ENCODE data around the gene MAP4K2.

The MAP4K2 gene

GRCh38 chr11:64754124-64754918, 48.7 kb downstream of the MAP4K2 start:
- no peak for DNase-seq (ENCODE audit: low read depth)

GRCh38 chr11:64753380-64754123, 49.5 kb downstream of the MAP4K2 start:
- DNase-seq (ENCODE audit: low read depth), result no peak

- no peak for DNase-seq (ENCODE audit: low read depth)
Measured at GRCh38 chr11:64753019-64753379, 50.0 kb downstream of the MAP4K2 start.

GRCh38 chr11:64752175-64752970, 50.6 kb downstream of the MAP4K2 start:
- DNase-seq (ENCODE audit: low read depth), result no peak

GRCh38 chr11:64751580-64751979, 51.4 kb downstream of the MAP4K2 start:
- DNase-seq (ENCODE audit: low read depth), result no peak

GRCh38 chr11:64751136-64751535, 51.9 kb downstream of the MAP4K2 start:
- DNase-seq (ENCODE audit: low read depth), result no peak

- no peak for DNase-seq (ENCODE audit: low read depth)
Measured at GRCh38 chr11:64750361-64751054, 52.5 kb downstream of the MAP4K2 start.

- no peak for DNase-seq (ENCODE audit: low read depth)
Measured at GRCh38 chr11:64747961-64748665, 54.9 kb downstream of the MAP4K2 start.

- DNase-seq (ENCODE audit: low read depth), result no peak
Measured at GRCh38 chr11:64746486-64746885, 56.5 kb downstream of the MAP4K2 start.

GRCh38 chr11:64745521-64746328, 57.3 kb downstream of the MAP4K2 start:
- DNase-seq (ENCODE audit: low read depth), result peak; percentile 67

- DNase-seq (ENCODE audit: low read depth), result peak; percentile 56
Measured at GRCh38 chr11:64745189-64745520, 57.9 kb downstream of the MAP4K2 start.

GRCh38 chr11:64744544-64745188, 58.3 kb downstream of the MAP4K2 start:
- DNase-seq (ENCODE audit: low read depth), result peak; percentile 39

- peak; percentile 67 for DNase-seq (ENCODE audit: low read depth)
Measured at GRCh38 chr11:64743591-64744543, 59.1 kb downstream of the MAP4K2 start, which contains the start of gene RASGRP2. RASGRP2 (minus strand) TSS chr11:64744142; CDS start chr11:64742866, 1,276 bp downstream.

GRCh38 chr11:64742889-64743590, 60.0 kb downstream of the MAP4K2 start:
- DNase-seq (ENCODE audit: low read depth), result peak; percentile 63

GRCh38 chr11:64742087-64742888, 60.7 kb downstream of the MAP4K2 start:
- no peak for DNase-seq (ENCODE audit: low read depth)

- no peak for DNase-seq (ENCODE audit: low read depth)
Measured at GRCh38 chr11:64741375-64742086, 61.5 kb downstream of the MAP4K2 start.

GRCh38 chr11:64739871-64740270, 63.1 kb downstream of the MAP4K2 start:
- no peak for DNase-seq (ENCODE audit: low read depth)

All from stimulated activated CD8-positive, alpha-beta memory T cell treated with anti-CD3 and anti-CD28 coated beads, Interleukin-12 subunit alpha, Interleukin-12 subunit beta, amount 100 ng/mL, for 4 hours (primary cell).